Esophagus muscularis mucosa (tissue), 4 donors: ENCODE results near the gene FXR1. TPM values are rescaled to one million over a fixed set of nuclear protein-coding genes. Genes with fewer than 3 reads are reported as not detected.
"Not testable (repeated sequence)": the region's sequence is repeated elsewhere in the genome, so short reads cannot be mapped to it uniquely, and the experiment has no call there.

Experiments used
- DNase-seq: peaks from one replicate; pipeline ENCODE4 v3.0.0-alpha.2; 2017; ENCODE audit errors: extremely low spot score
- H3K27ac ChIP-seq, 4 donors: fragments of 200-600 bp; sonication (generic); replicated peaks in 1 of 4; 1 replicate in 3 of 4; 2 replicates in 1 of 4; pipeline ENCODE4 v1.5.1; 2016 to 2019; ENCODE audit warnings: mild to moderate bottlenecking in 1 of 4
- H3K27me3 ChIP-seq, 4 donors: fragments of 200-600 bp; sonication (generic); one replicate each; pipeline versions ENCODE4 v1.5.1 to v1.6.0; 2016 to 2019
- H3K36me3 ChIP-seq, 4 donors: fragments of 200-600 bp; sonication (generic); one replicate each; pipeline ENCODE4 v1.5.1; 2016 to 2019
- H3K4me1 ChIP-seq, 4 donors: fragments of 200-600 bp; sonication (generic); one replicate each; pipeline ENCODE4 v1.5.1; 2016 to 2019
- H3K4me3 ChIP-seq, 4 donors: fragments of 200-600 bp; sonication (generic); 1 replicate in 2 of 4; 2 replicates in 2 of 4; pipeline ENCODE4 v1.5.1; 2016 to 2019; ENCODE audit warnings: mild to moderate bottlenecking in 4 of 4, moderate library complexity in 1 of 4
- H3K9me3 ChIP-seq, 4 donors: fragments of 200-600 bp; sonication (generic); 1 replicate in 3 of 4; 2 replicates in 1 of 4; pipeline ENCODE4 v1.5.1; 2016 to 2019
- EP300 ChIP-seq: sonication (generic); formaldehyde crosslinking; IDR thresholded peaks from one replicate; pipeline ENCODE4 v1.6.1; 2017; ENCODE audit warnings: antibody characterized with exemption
- POLR2A ChIP-seq: fragments of 450-650 bp; IDR thresholded peaks from one replicate; pipeline ENCODE4 v1.6.1; 2017; ENCODE audit warnings: antibody characterized with exemption, moderate library complexity, mild to moderate bottlenecking, low read depth
- POLR2AphosphoS5 ChIP-seq, 2 donors: sonication (generic); formaldehyde crosslinking; IDR thresholded peaks; one replicate each; pipeline ENCODE4 v1.6.1; 2017; ENCODE audit warnings: antibody characterized with exemption in 2 of 2
- WGBS: methylation state at CpG from one replicate; pipeline ENCODE4 v1.1.5; 2018; 5-methylcytosine and 5-hydroxymethylcytosine counted together
- intact Hi-C: fragments of 100-400 bp; cut with DNase I; formaldehyde crosslinking; loops from one replicate; pipeline ENCODE4 v1.15.1; 2023
- total RNA-seq, 4 donors: library from RNA; depleted of rRNA; stranded (reverse); fragments of >200 nt; gene quantifications; one replicate each; pipeline versions ENCODE4 v1.1.0 to v1.2.1, GENCODE V29; 2016
- TF ChIP-seq, protein P1 (sequence below), 3 experiments: fragments of 200-600 bp in 2 of 3; fragments of 450-650 bp in 1 of 3; sonication (generic) in 2 of 3; IDR thresholded peaks; one replicate each; pipeline ENCODE4 v1.5.1; 2017 to 2019; ENCODE audit warnings: antibody characterized with exemption in 3 of 3, mild to moderate bottlenecking in 2 of 3, moderate library complexity in 1 of 3

Gene FXR1
- 100 to 1,000 TPM; 129 to 174 (median 164) TPM for total RNA-seq

- no peaks in the 10 kb centered on the region for H3K27me3 ChIP-seq
- under 1% methylated on average over 45 of the region's 68 CpGs for WGBS
- intact Hi-C loops, result loop anchor here (5.0 kb wide), 1 partner anchor 80 kb away; no protein-coding TSS in a partner anchor
- H3K4me1 ChIP-seq, result peaks cover 28 to 47% (median 38%) of the 10 kb centered on the region in 4 donors
- peak; percentile 96 for DNase-seq
- peaks cover 0 to 7% (median 0%) of the 10 kb centered on the region in 4 donors for H3K36me3 ChIP-seq
- peak; percentile 47 for TF ChIP-seq POLR2A
- TF ChIP-seq, protein P1, sequence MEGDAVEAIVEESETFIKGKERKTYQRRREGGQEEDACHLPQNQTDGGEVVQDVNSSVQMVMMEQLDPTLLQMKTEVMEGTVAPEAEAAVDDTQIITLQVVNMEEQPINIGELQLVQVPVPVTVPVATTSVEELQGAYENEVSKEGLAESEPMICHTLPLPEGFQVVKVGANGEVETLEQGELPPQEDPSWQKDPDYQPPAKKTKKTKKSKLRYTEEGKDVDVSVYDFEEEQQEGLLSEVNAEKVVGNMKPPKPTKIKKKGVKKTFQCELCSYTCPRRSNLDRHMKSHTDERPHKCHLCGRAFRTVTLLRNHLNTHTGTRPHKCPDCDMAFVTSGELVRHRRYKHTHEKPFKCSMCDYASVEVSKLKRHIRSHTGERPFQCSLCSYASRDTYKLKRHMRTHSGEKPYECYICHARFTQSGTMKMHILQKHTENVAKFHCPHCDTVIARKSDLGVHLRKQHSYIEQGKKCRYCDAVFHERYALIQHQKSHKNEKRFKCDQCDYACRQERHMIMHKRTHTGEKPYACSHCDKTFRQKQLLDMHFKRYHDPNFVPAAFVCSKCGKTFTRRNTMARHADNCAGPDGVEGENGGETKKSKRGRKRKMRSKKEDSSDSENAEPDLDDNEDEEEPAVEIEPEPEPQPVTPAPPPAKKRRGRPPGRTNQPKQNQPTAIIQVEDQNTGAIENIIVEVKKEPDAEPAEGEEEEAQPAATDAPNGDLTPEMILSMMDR (IDR thresholded peaks at IDR 0.05), result peak; percentile 80 to 99 (median 83)
- TF ChIP-seq POLR2AphosphoS5 (IDR thresholded peaks at IDR 0.05), result peak; percentile 79 to 85
- TF ChIP-seq EP300, result no peak
- peak within 1 kb of the TSS; percentile 72 to 94 (median 88) for H3K4me3 ChIP-seq
- peak within 1 kb of the TSS; percentile 91 to 96 (median 92) for H3K27ac ChIP-seq
- no peaks in the 10 kb centered on the region for H3K9me3 ChIP-seq
Measured at GRCh38 chr3:180912304-180913296, at the start of gene FXR1. Gene FXR1 (plus strand): TSS chr3:180912670. CDS start chr3:180912686, 16 bp downstream.

DNA sequence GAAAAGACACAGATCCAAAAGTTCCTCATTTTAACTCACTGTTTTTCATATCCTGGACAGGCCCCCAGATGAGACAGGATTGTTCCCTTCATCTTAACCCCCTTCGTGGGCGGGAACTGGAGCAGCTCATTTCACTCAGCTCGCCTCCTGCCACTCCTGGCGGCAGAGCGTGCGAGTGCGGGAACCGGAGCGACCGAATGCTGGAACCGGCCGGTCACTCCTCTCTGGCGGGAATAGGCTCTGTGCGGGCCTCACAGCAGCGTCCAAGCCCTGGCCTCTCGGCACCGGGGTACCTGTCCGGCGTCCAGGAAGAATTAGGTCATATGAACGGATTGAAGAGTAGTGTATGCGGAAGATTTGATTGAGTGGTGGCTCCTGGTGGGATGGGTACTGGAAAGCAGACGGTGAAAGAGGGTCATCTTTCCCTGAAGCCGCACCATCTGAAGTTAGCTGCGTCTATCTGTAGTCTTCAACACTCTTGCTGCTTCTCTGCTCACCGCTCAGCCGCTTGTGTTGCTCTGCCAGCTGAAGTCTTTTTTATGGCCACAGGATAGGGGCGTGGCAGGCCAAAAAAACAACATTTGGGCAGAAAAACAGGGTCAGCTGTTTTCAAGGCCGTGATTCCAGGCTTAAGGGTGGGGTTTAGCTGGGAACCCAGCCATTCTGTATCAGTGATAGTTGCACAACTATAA, 42.3 kb upstream of the FXR1 start:
- Histone ChIP-seq H3K9me3 (peaks cover 0 to 4% (median 2%) of the 10 kb centered on the region in 4 donors), H3K27ac (peak overlapping the region; percentile 26 to 43 (median 42)), H3K4me3 (peak overlapping the region; percentile 36 to 59 (median 47)), H3K36me3 (no peaks in the 10 kb centered on the region), H3K27me3 (no peaks in the 10 kb centered on the region), H3K4me1 (peaks cover 0 to 14% (median 9%) of the 10 kb centered on the region in 4 donors)
- TF ChIP-seq EP300 (no peak), POLR2AphosphoS5 (IDR thresholded peaks at IDR 0.05) (peak; percentile 20 to 69), POLR2A (no peak)
- TF ChIP-seq, protein P1 (IDR thresholded peaks at IDR 0.05), result peak in 1 of 3 experiments; percentile 11
- DNase-seq, result no peak
- intact Hi-C loops, result no loop called here
- WGBS, result 33% methylated on average over 27 of the region's 28 CpGs

GRCh38 chr3:180871901-180872300, 40.6 kb upstream of the FXR1 start:
- Histone ChIP-seq H3K27ac (peak overlapping the region in 2 of 4 donors; percentile 3 to 30), H3K27me3 (no peaks in the 10 kb centered on the region), H3K36me3 (no peaks in the 10 kb centered on the region), H3K9me3 (peaks cover 0 to 4% (median 0%) of the 10 kb centered on the region in 4 donors), H3K4me3 (no peak overlapping the region), H3K4me1 (peaks cover 0 to 14% (median 9%) of the 10 kb centered on the region in 4 donors)
- 32% methylated on average over 3 of the region's 3 CpGs for WGBS
- TF ChIP-seq POLR2A (no peak), POLR2AphosphoS5 (IDR thresholded peaks at IDR 0.05) (no peak), EP300 (no peak)
- TF ChIP-seq, protein P1 (IDR thresholded peaks at IDR 0.05), result no peak
- no peak for DNase-seq
- intact Hi-C loops, result no loop called here

DNA sequence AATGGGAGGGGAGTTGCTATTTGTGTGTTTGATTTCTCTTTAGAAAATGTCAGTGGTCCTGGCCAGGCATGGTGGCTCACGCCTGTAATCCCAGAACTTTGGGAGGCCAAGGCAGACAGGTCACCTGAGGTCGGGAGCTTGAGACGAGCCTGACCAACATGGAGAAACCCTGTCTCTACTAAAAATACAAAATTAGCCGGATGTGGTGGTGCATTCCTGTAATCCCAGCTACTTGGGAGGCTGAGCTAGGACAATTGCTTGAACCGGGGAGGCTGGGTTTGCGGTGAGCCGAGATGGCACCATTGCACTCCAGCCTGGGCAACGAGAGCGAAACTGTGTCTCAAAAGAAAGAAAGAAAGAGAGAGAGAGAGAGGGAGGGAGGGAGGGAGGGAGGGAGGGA, 40.0 kb upstream of the FXR1 start:
- 84% methylated on average over 9 of the region's 9 CpGs for WGBS
- DNase-seq, H3K27me3 ChIP-seq, H3K9me3 ChIP-seq, H3K4me3 ChIP-seq, intact Hi-C loops, H3K36me3 ChIP-seq: not testable (repeated sequence)
- H3K4me1 ChIP-seq, result peaks cover 0 to 14% (median 9%) of the 10 kb centered on the region in 4 donors
- H3K27ac ChIP-seq, result peak overlapping the region in 2 of 4 donors; percentile 3 to 30
